ENCODE data around the gene MICAL2.

GRCh38 chr11:12288212-12288930 lies 178.0 kb downstream of the MICAL2 start:
- TF ChIP-seq POLR2AphosphoS5 (IDR thresholded peaks at IDR 0.05; ENCODE audit: low read depth, low read length) = no peak
- no peak for TF ChIP-seq TAF1 (IDR thresholded peaks at IDR 0.05; ENCODE audit: low read depth, low read length)
